IMR-90 (cell line): ENCODE measurements around the gene TUBB2B. TPM values are rescaled to one million over a fixed set of nuclear protein-coding genes. Genes with fewer than 3 reads are reported as not detected.

Experiments
- ATAC-seq: fragments of 200-7000 bp; cut with Tn5 transposase; 2 replicates; pipeline ENCODE4 v1.9.1; 2020; ENCODE audit warnings: low read depth, mild to moderate bottlenecking, moderate library complexity
- BruUV-seq: library from RNA; stranded (reverse); fragments of 400-500 nt; replicated peaks from 2 replicates; lab custom pipeline; 2021; lab: Mats Ljungman, UMichigan
- CTCF ChIA-PET: fragments of 300-600 bp; formaldehyde crosslinking; extraction: SDS; loops from one replicate; lab custom pipeline; 2021; ENCODE audit warnings: antibody characterized with exemption; lab: Yijun Ruan, JAX
- POLR2A ChIA-PET: fragments of 300-600 bp; sonication (Branson Sonifier 250); formaldehyde crosslinking; loops from one replicate; lab custom pipeline; 2022; ENCODE audit warnings: antibody characterized with exemption; ENCODE audit not compliant: unreplicated experiment; lab: Charles Lee
- DNase-seq: peaks from one replicate; pipeline ENCODE4 v3.0.0; 2013
- H2AFZ ChIP-seq: replicated peaks from 2 replicates; pipeline ENCODE3; 2013; ENCODE audit warnings: low read length, mild to moderate bottlenecking; ENCODE audit not compliant: poor library complexity
- H2AK5ac ChIP-seq: 2 replicates; pipeline ENCODE4 v1.6.1; 2013; ENCODE audit warnings: low read depth, low read length, inconsistent platforms
- H2AK9ac ChIP-seq: replicated peaks from 2 replicates; pipeline ENCODE3; 2013; ENCODE audit warnings: mild to moderate bottlenecking, low read depth, low read length, moderate library complexity; ENCODE audit not compliant: poor library complexity
- H2BK120ac ChIP-seq: 2 replicates; pipeline ENCODE4 v1.6.1; 2013; ENCODE audit warnings: low read depth, low read length, inconsistent platforms
- H2BK15ac ChIP-seq: 3 replicates; pipeline ENCODE4 v1.6.1; 2013; ENCODE audit warnings: low read depth, low read length, inconsistent platforms
- H2BK20ac ChIP-seq: 2 replicates; pipeline ENCODE4 v1.6.1; 2013; ENCODE audit warnings: low read depth, mild to moderate bottlenecking, inconsistent platforms, low read length, moderate library complexity
- H2BK5ac ChIP-seq: 2 replicates; pipeline ENCODE4 v1.6.1; 2013; ENCODE audit warnings: mild to moderate bottlenecking, low read depth, low read length, inconsistent platforms; ENCODE audit not compliant: poor library complexity, severe bottlenecking
- H3K14ac ChIP-seq: replicated peaks from 2 replicates; pipeline ENCODE4 v1.6.1; 2013; ENCODE audit warnings: low read depth, low read length, inconsistent platforms
- H3K18ac ChIP-seq: 2 replicates; pipeline ENCODE4 v1.6.1; 2013; ENCODE audit warnings: low read depth, low read length, control low read depth
- H3K23ac ChIP-seq: 2 replicates; pipeline ENCODE4 v1.6.1; 2013; ENCODE audit warnings: low read depth, low read length, inconsistent platforms
- H3K27ac ChIP-seq: 2 replicates; pipeline ENCODE4 v1.5.1; 2013; ENCODE audit warnings: mild to moderate bottlenecking, control low read depth, low read length; ENCODE audit not compliant: insufficient read depth
- H3K27me3 ChIP-seq: 2 replicates; pipeline ENCODE4 v1.6.1; 2013; ENCODE audit warnings: low read length; ENCODE audit not compliant: control insufficient read depth, insufficient read depth
- H3K36me3 ChIP-seq: 2 replicates; pipeline ENCODE4 v1.6.1; 2013; ENCODE audit warnings: low read length, mixed read lengths; ENCODE audit not compliant: control insufficient read depth, insufficient read depth
- H3K4ac ChIP-seq: 2 replicates; pipeline ENCODE4 v1.6.1; 2013; ENCODE audit warnings: low read depth, low read length, inconsistent platforms
- H3K4me1 ChIP-seq: 2 replicates; pipeline ENCODE4 v1.6.1; 2013; ENCODE audit warnings: low read length, mixed read lengths; ENCODE audit not compliant: control insufficient read depth, insufficient read depth
- H3K4me2 ChIP-seq: 2 replicates; pipeline ENCODE4 v1.6.1; 2013; ENCODE audit warnings: low read depth, mild to moderate bottlenecking, control low read depth, low read length, moderate library complexity
- H3K4me3 ChIP-seq: 2 replicates; pipeline ENCODE4 v1.5.1; 2013; ENCODE audit warnings: low read depth, mild to moderate bottlenecking, control low read depth, low read length, moderate library complexity; ENCODE audit not compliant: insufficient read depth
- H3K56ac ChIP-seq: 2 replicates; pipeline ENCODE4 v1.6.1; 2013; ENCODE audit warnings: low read length, inconsistent platforms; ENCODE audit not compliant: insufficient read depth; ENCODE audit errors: extremely low read depth
- H3K79me1 ChIP-seq, 2 experiments: 2 replicates each; pipeline ENCODE4 v1.6.1; 2013; ENCODE audit warnings: low read length in 2 of 2, inconsistent platforms in 1 of 2, low read depth in 1 of 2
- H3K9ac ChIP-seq: 2 replicates; pipeline ENCODE4 v1.6.1; 2013; ENCODE audit warnings: low read depth, low read length, control low read depth
- H3K9me1 ChIP-seq: 2 replicates; pipeline ENCODE4 v1.6.1; 2013; ENCODE audit warnings: low read length, inconsistent platforms; ENCODE audit not compliant: insufficient read depth
- H3K9me3 ChIP-seq: 2 replicates; pipeline ENCODE4 v1.6.1; 2013; ENCODE audit warnings: low read length; ENCODE audit not compliant: control insufficient read depth, insufficient read depth
- H4K20me1 ChIP-seq: 2 replicates; pipeline ENCODE4 v1.6.1; 2013; ENCODE audit warnings: low read length, inconsistent platforms; ENCODE audit not compliant: insufficient read depth
- H4K5ac ChIP-seq: 2 replicates; pipeline ENCODE4 v1.6.1; 2013; ENCODE audit warnings: mild to moderate bottlenecking, low read depth, low read length, control low read depth
- H4K8ac ChIP-seq, 2 experiments: 2 replicates each; pipeline ENCODE4 v1.6.1; 2013; ENCODE audit warnings: low read depth in 2 of 2, low read length in 2 of 2, control low read depth in 1 of 2, inconsistent platforms in 1 of 2
- H4K91ac ChIP-seq: 2 replicates; pipeline ENCODE4 v1.6.1; 2013; ENCODE audit warnings: low read depth, low read length, inconsistent platforms; ENCODE audit not compliant: insufficient read depth
- CEBPB ChIP-seq: IDR thresholded peaks from 2 replicates; pipeline ENCODE4 v1.6.1; 2012; ENCODE audit warnings: low read depth, low read length, improper control_type of control experiment
- MAZ ChIP-seq: IDR thresholded peaks from 2 replicates; pipeline ENCODE4 v1.6.1; 2012; ENCODE audit warnings: low read depth, mild to moderate bottlenecking, low read length, improper control_type of control experiment, moderate library complexity, borderline replicate concordance
- MXI1 ChIP-seq: IDR thresholded peaks from 2 replicates; pipeline ENCODE4 v1.6.1; 2012; ENCODE audit warnings: low read depth, mild to moderate bottlenecking, low read length, moderate library complexity, borderline replicate concordance
- POLR2A ChIP-seq: IDR thresholded peaks from 2 replicates; pipeline ENCODE4 v1.6.1; 2012; ENCODE audit warnings: mild to moderate bottlenecking, low read depth, low read length
- RAD21 ChIP-seq: IDR thresholded peaks from 2 replicates; pipeline ENCODE4 v1.6.1; 2012; ENCODE audit warnings: low read length, improper control_type of control experiment
- SMC3 ChIP-seq: fragments of 150-350 bp; IDR thresholded peaks from 2 replicates; pipeline ENCODE4 v1.6.1; 2016; ENCODE audit warnings: low read depth, mild to moderate bottlenecking, antibody characterized with exemption, low read length, moderate library complexity
- WGBS, 2 experiments: methylation state at CpG; one replicate each; pipeline versions ENCODE4 v1.1.5 to v1.1.7; 2013; ENCODE audit warnings: missing lambda C conversion rate in 2 of 2; ENCODE audit not compliant: insufficient read length in 1 of 2; ENCODE audit errors: extremely low coverage in 2 of 2; 5-methylcytosine and 5-hydroxymethylcytosine counted together
- dilution Hi-C: fragments of 300-500 bp; cut with HindIII; formaldehyde crosslinking; loops from one replicate; pipeline ENCODE4 v1.14.3; 2018; ENCODE audit warnings: low sequenced_read_pairs; ENCODE audit not compliant: unreplicated experiment
- in situ Hi-C: fragments of 300-500 bp; cut with MboI; formaldehyde crosslinking; loops from 3 replicates; pipeline ENCODE4 v1.14.3; 2019; ENCODE audit warnings: low sequenced_read_pairs, inconsistent platforms, mixed read lengths
- intact Hi-C: fragments of 100-400 bp; cut with micrococcal nuclease; formaldehyde crosslinking; loops from 2 replicates; pipeline ENCODE4 v1.10.0; 2022
- polyA plus RNA-seq, 3 experiments: library from polyadenylated mRNA; depleted of rRNA; stranded (reverse); fragments of >200 nt; gene quantifications; 2 replicates each; pipeline ENCODE4 v1.2.3, GENCODE V29; 2012; ENCODE audit warnings: low replicate concordance in 1 of 3
- total RNA-seq: library from RNA; depleted of rRNA; stranded (reverse); fragments of >200 nt; gene quantifications from 2 replicates; pipeline ENCODE4 v1.2.3, GENCODE V29; 2012
- TF ChIP-seq, protein P1 (sequence below): fragments of 150-350 bp; IDR thresholded peaks from 2 replicates; pipeline ENCODE4 v1.6.1; 2016; ENCODE audit warnings: low read depth, mild to moderate bottlenecking, low read length, moderate library complexity, borderline replicate concordance

TUBB2B gene
- total and polyA plus RNA-seq, 2 of the 4 experiments (the other 2 are of a cell fraction) = 13.6 to 21.1 TPM

- DNase-seq = peak; percentile 82
- in situ Hi-C loops (loop anchor here (10.0 kb wide), 1 partner anchor 264 kb away; the partner anchor contains the start of gene NQO2), intact Hi-C loops (loop anchor here (2.0 to 5.0 kb wide), 3 partner anchors 102 to 192 kb away; partner anchors contain the start of genes RIPK1 and TUBB2A), dilution Hi-C loops (no loop called here)
- peak within 1 kb of the TSS; percentile 91 for H3K4me2 ChIP-seq
- H2BK5ac ChIP-seq = peak within 1 kb of the TSS; percentile 84
- H2AFZ ChIP-seq = peak within 1 kb of the TSS; percentile 98
- peak within 1 kb of the TSS; percentile 76 for H3K14ac ChIP-seq
- CTCF ChIA-PET = interaction anchor here (1.2 kb wide), 1 partner anchor 133 kb away, joined by 4 read pairs; no protein-coding TSS in a partner anchor
- ATAC-seq = peak; percentile 96
- H3K27ac ChIP-seq = peak within 1 kb of the TSS; percentile 85
- no peak within 1 kb of the TSS for H2BK15ac ChIP-seq
- peak within 1 kb of the TSS; percentile 38; the same call in 1 of the 2 replicates for H2BK120ac ChIP-seq
- peak within 1 kb of the TSS; percentile 84 for H2AK9ac ChIP-seq
- peak within 1 kb of the TSS; percentile 92 for H3K23ac ChIP-seq
- peaks cover 3% of the 10 kb centered on the region; the same call in 1 of the 2 replicates for H3K9me1 ChIP-seq
- H3K36me3 ChIP-seq = peaks cover 4% of the 10 kb centered on the region
- POLR2A ChIA-PET = interaction anchor here (0.6 kb wide), 1 partner anchor 133 kb away, joined by 12 read pairs; no protein-coding TSS in a partner anchor
- no TSS peak for BruUV-seq
- no peaks in the 10 kb centered on the region for H3K9me3 ChIP-seq
- 0% methylated on average over 30 of the region's 80 CpGs; no CpG with 5 or more reads in 1 of the 2 experiments for WGBS, 2 experiments
- H3K56ac ChIP-seq = peak within 1 kb of the TSS; percentile 76
- peaks cover 28% of the 10 kb centered on the region for H4K20me1 ChIP-seq
- peak within 1 kb of the TSS; percentile 69 for H4K91ac ChIP-seq
- H3K4me3 ChIP-seq = peak within 1 kb of the TSS; percentile 99
- H3K79me1 ChIP-seq = peaks cover 21 to 43% of the 10 kb centered on the region in 2 experiments; a peak in 3 of 4 replicates
- H2BK20ac ChIP-seq = no peak within 1 kb of the TSS
- peaks cover 1% of the 10 kb centered on the region; the same call in 1 of the 2 replicates for H3K27me3 ChIP-seq
- H3K4me1 ChIP-seq = peaks cover 3% of the 10 kb centered on the region; the same call in 1 of the 2 replicates
- H3K18ac ChIP-seq = peak within 1 kb of the TSS; percentile 49; the same call in 1 of the 2 replicates
- peak within 1 kb of the TSS; percentile 88 for H3K9ac ChIP-seq
- H3K4ac ChIP-seq = peak within 1 kb of the TSS; percentile 87
- H4K5ac ChIP-seq = peak within 1 kb of the TSS; percentile 62
- H2AK5ac ChIP-seq = peak within 1 kb of the TSS; percentile 73
- H4K8ac ChIP-seq = peak within 1 kb of the TSS in 1 of 2 experiments; percentile 91; a peak in 3 of 4 replicates
- TF ChIP-seq POLR2A (peak; percentile 61), RAD21 (no peak), SMC3 (peak; percentile 16; the same call in 1 of the 2 replicates), CEBPB (no peak), MXI1 (peak; percentile 92), MAZ (peak; percentile 94)
- TF ChIP-seq, protein P1, sequence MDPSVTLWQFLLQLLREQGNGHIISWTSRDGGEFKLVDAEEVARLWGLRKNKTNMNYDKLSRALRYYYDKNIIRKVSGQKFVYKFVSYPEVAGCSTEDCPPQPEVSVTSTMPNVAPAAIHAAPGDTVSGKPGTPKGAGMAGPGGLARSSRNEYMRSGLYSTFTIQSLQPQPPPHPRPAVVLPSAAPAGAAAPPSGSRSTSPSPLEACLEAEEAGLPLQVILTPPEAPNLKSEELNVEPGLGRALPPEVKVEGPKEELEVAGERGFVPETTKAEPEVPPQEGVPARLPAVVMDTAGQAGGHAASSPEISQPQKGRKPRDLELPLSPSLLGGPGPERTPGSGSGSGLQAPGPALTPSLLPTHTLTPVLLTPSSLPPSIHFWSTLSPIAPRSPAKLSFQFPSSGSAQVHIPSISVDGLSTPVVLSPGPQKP = no peak
Observed at GRCh38 chr6:3258720-3259490, 31.5 kb upstream of the TUBB2B start, which contains the start of gene PSMG4. Gene PSMG4, plus strand, starts transcription at chr6:3258947. Its CDS starts 76 bp downstream, at chr6:3259023.
